WI38 (cell line): Measurements from ENCODE around the gene KLHL3.

Source experiments
- H3K4me3 ChIP-seq: 2 replicates; pipeline ENCODE4 v1.5.1; 2011; ENCODE audit warnings: low read depth, mild to moderate bottlenecking, control low read depth, low read length
- CTCF ChIP-seq: IDR thresholded peaks from 2 replicates; pipeline ENCODE4 v1.5.1; 2012; ENCODE audit warnings: low read depth, mild to moderate bottlenecking, control low read depth, low read length

KLHL3 gene

GRCh38 chr5:137631453-137631852 lies 104.4 kb downstream of the KLHL3 start:
- no peak overlapping the region for H3K4me3 ChIP-seq
- TF ChIP-seq CTCF: no peak

GRCh38 chr5:137630972-137631370 lies 104.9 kb downstream of the KLHL3 start:
- no peak for TF ChIP-seq CTCF
- no peak overlapping the region for H3K4me3 ChIP-seq

GRCh38 chr5:137630216-137630971 lies 105.5 kb downstream of the KLHL3 start:
- TF ChIP-seq CTCF: no peak

GRCh38 chr5:137629646-137630045 lies 106.2 kb downstream of the KLHL3 start:
- TF ChIP-seq CTCF: peak; percentile 81
- H3K4me3 ChIP-seq: no peak overlapping the region

More at GRCh38 chr5:137630216-137630971, 105.5 kb downstream of the KLHL3 start:
- H3K4me3 ChIP-seq: no peak overlapping the region

- no peak for TF ChIP-seq CTCF
- H3K4me3 ChIP-seq: no peak overlapping the region
These were observed 108.2 kb downstream of the KLHL3 start for GRCh38 chr5:137627706-137628105.

- TF ChIP-seq CTCF: no peak
- no peak overlapping the region for H3K4me3 ChIP-seq
These were observed 108.6 kb downstream of the KLHL3 start for GRCh38 chr5:137627293-137627692.

GRCh38 chr5:137624786-137625349 lies 111.0 kb downstream of the KLHL3 start:
- H3K4me3 ChIP-seq: no peak overlapping the region
- no peak for TF ChIP-seq CTCF
